Iris pigment epithelial cell (primary cell): ENCODE measurements around the gene RSPH1.
A peak's percentile ranks its signal among the peaks of the same experiment; 100 is the strongest.
"Not testable (repeated sequence)": the region's sequence is repeated elsewhere in the genome, so short reads cannot be mapped to it uniquely, and the experiment has no call there.

ENCODE experiments used
- DNase-seq: peaks from one replicate; pipeline ENCODE4 v3.0.0-alpha.2; 2011; ENCODE audit warnings: low read depth

RSPH1 gene

GRCh38 chr21:42486072-42486471 is 10.0 kb downstream of the RSPH1 start:
- no peak for DNase-seq

GRCh38 chr21:42484966-42485365 is 11.1 kb downstream of the RSPH1 start:
- no peak for DNase-seq

GRCh38 chr21:42481169-42481568 is 14.9 kb downstream of the RSPH1 start:
- no peak for DNase-seq

GRCh38 chr21:42480736-42481135 is 15.3 kb downstream of the RSPH1 start:
- DNase-seq: no peak

- DNase-seq: no peak
Measured at GRCh38 chr21:42479582-42479981, 16.4 kb downstream of the RSPH1 start.

GRCh38 chr21:42478504-42478903 is 17.5 kb downstream of the RSPH1 start:
- no peak for DNase-seq

GRCh38 chr21:42476388-42477331 is 19.4 kb downstream of the RSPH1 start:
- no peak for DNase-seq

- no peak for DNase-seq
Measured at GRCh38 chr21:42475526-42476387, 20.3 kb downstream of the RSPH1 start.

- DNase-seq: no peak
Measured at GRCh38 chr21:42475036-42475435, 21.0 kb downstream of the RSPH1 start.

GRCh38 chr21:42474043-42474831 is 21.8 kb downstream of the RSPH1 start:
- DNase-seq: no peak

- no peak for DNase-seq
Measured at GRCh38 chr21:42473498-42474042, 22.5 kb downstream of the RSPH1 start.

GRCh38 chr21:42472521-42472920 is 23.5 kb downstream of the RSPH1 start:
- DNase-seq: no peak

- no peak for DNase-seq
Measured at GRCh38 chr21:42471716-42472330, 24.2 kb downstream of the RSPH1 start.

GRCh38 chr21:42471206-42471605 is 24.8 kb downstream of the RSPH1 start:
- DNase-seq: no peak

GRCh38 chr21:42469726-42470125 is 26.3 kb downstream of the RSPH1 start:
- DNase-seq: not testable (repeated sequence)

GRCh38 chr21:42469272-42469671 is 26.8 kb downstream of the RSPH1 start:
- no peak for DNase-seq

GRCh38 chr21:42468491-42469131 is 27.4 kb downstream of the RSPH1 start:
- no peak for DNase-seq

- peak; percentile 16 for DNase-seq
Measured at GRCh38 chr21:42467140-42467983, 28.7 kb downstream of the RSPH1 start.

GRCh38 chr21:42466700-42467099 is 29.3 kb downstream of the RSPH1 start:
- no peak for DNase-seq

- no peak for DNase-seq
Measured at GRCh38 chr21:42465803-42466127, 30.3 kb downstream of the RSPH1 start.
